ENCODE data around the gene MOK. TPM values are rescaled to one million over a fixed set of nuclear protein-coding genes. Genes with fewer than 3 reads are reported as not detected.

MOK gene
- total RNA-seq, 1 donor = 86.1 TPM

- Histone ChIP-seq H3K4me3 (ENCODE audit: insufficient read depth, low read length) (peak overlapping the region; percentile 72), H3K9me3 (ENCODE audit: low read depth, low read length) (no peaks in the 10 kb centered on the region), H3K36me3 (ENCODE audit: insufficient read depth, low read length) (peaks cover 3% of the 10 kb centered on the region), H3K4me2 (ENCODE audit: insufficient read depth, low read length) (peak overlapping the region; percentile 96), H2AFZ (ENCODE audit: low read length) (peak overlapping the region; percentile 90), H3K4me1 (ENCODE audit: insufficient read depth, low read length) (peaks cover 42% of the 10 kb centered on the region), H3K79me2 (ENCODE audit: insufficient read depth, low read length) (peaks cover 25% of the 10 kb centered on the region), H3K27ac (ENCODE audit: low read depth, low read length) (peak overlapping the region; percentile 77), H4K20me1 (ENCODE audit: insufficient read depth, low read length) (no peaks in the 10 kb centered on the region), H3K27me3 (ENCODE audit: insufficient read depth, low read length) (no peaks in the 10 kb centered on the region)
- peak; percentile 89 for DNase-seq (ENCODE audit: insufficient read length, low spot score, missing footprints)
- TF ChIP-seq CTCF (IDR thresholded peaks at IDR 0.05; ENCODE audit: extremely low read depth, low read depth, low read length) = no peak
These were observed 15.2 kb upstream of the MOK start for GRCh38 chr14:102320033-102320660.

- no peaks in the 10 kb centered on the region for H3K9me3 ChIP-seq (ENCODE audit: low read depth, low read length)
- H3K4me3 ChIP-seq (ENCODE audit: insufficient read depth, low read length) = peak within 1 kb of the TSS; percentile 72
- peaks cover 25% of the 10 kb centered on the region for H3K79me2 ChIP-seq (ENCODE audit: insufficient read depth, low read length)
- H3K27me3 ChIP-seq (ENCODE audit: insufficient read depth, low read length) = no peaks in the 10 kb centered on the region
- peaks cover 3% of the 10 kb centered on the region for H3K36me3 ChIP-seq (ENCODE audit: insufficient read depth, low read length)
- peak within 1 kb of the TSS; percentile 77 for H3K27ac ChIP-seq (ENCODE audit: low read depth, low read length)
- no peak for TF ChIP-seq CTCF (IDR thresholded peaks at IDR 0.05; ENCODE audit: extremely low read depth, low read depth, low read length)
- H3K4me1 ChIP-seq (ENCODE audit: insufficient read depth, low read length) = peaks cover 48% of the 10 kb centered on the region
- DNase-seq (ENCODE audit: insufficient read length, low spot score, missing footprints) = peak; percentile 98
- no peaks in the 10 kb centered on the region for H4K20me1 ChIP-seq (ENCODE audit: insufficient read depth, low read length)
- peak within 1 kb of the TSS; percentile 90 for H2AFZ ChIP-seq (ENCODE audit: low read length)
- H3K4me2 ChIP-seq (ENCODE audit: insufficient read depth, low read length) = peak within 1 kb of the TSS; percentile 96
These were observed 14.5 kb upstream of the MOK start, which contains the start of gene ZNF839 for GRCh38 chr14:102319351-102320032. TSS of gene ZNF839 (plus strand) at chr14:102319746. CDS start at chr14:102319766, 20 bp downstream.

- Histone ChIP-seq H3K27ac (ENCODE audit: low read depth, low read length) (peak overlapping the region; percentile 77), H3K4me3 (ENCODE audit: insufficient read depth, low read length) (peak overlapping the region; percentile 72), H3K4me1 (ENCODE audit: insufficient read depth, low read length) (peaks cover 55% of the 10 kb centered on the region)
These were observed 13.9 kb upstream of the MOK start for GRCh38 chr14:102318781-102319276.

More at GRCh38 chr14:102318781-102319276, 13.9 kb upstream of the MOK start:
- peaks cover 25% of the 10 kb centered on the region for H3K79me2 ChIP-seq (ENCODE audit: insufficient read depth, low read length)
- peak overlapping the region; percentile 87 for H3K4me2 ChIP-seq (ENCODE audit: insufficient read depth, low read length)
- H3K36me3 ChIP-seq (ENCODE audit: insufficient read depth, low read length) = peaks cover 3% of the 10 kb centered on the region
- no peak for DNase-seq (ENCODE audit: insufficient read length, low spot score, missing footprints)
- H3K9me3 ChIP-seq (ENCODE audit: low read depth, low read length) = no peaks in the 10 kb centered on the region
- H3K27me3 ChIP-seq (ENCODE audit: insufficient read depth, low read length) = no peaks in the 10 kb centered on the region
- TF ChIP-seq CTCF (IDR thresholded peaks at IDR 0.05; ENCODE audit: extremely low read depth, low read depth, low read length) = no peak
- peak overlapping the region; percentile 75 for H2AFZ ChIP-seq (ENCODE audit: low read length)
- no peaks in the 10 kb centered on the region for H4K20me1 ChIP-seq (ENCODE audit: insufficient read depth, low read length)

Measured in osteoblast (primary cell).